GM12865 (cell line): ENCODE measurements around the gene PIGP.

Experiments used
- DNase-seq: peaks from one replicate; pipeline ENCODE4 v3.0.0; 2010; ENCODE audit warnings: low read depth
- H3K4me3 ChIP-seq: 2 replicates; pipeline ENCODE4 v1.5.1; 2011; ENCODE audit warnings: mild to moderate bottlenecking, low read depth, low read length, control low read depth
- TF ChIP-seq, protein P1 (sequence below): IDR thresholded peaks from 2 replicates; pipeline ENCODE4 v1.5.1; 2011; ENCODE audit warnings: low read length, control low read depth, low read depth, inconsistent platforms; ENCODE audit not compliant: insufficient read depth; ENCODE audit errors: missing control alignments

Gene PIGP

DNA sequence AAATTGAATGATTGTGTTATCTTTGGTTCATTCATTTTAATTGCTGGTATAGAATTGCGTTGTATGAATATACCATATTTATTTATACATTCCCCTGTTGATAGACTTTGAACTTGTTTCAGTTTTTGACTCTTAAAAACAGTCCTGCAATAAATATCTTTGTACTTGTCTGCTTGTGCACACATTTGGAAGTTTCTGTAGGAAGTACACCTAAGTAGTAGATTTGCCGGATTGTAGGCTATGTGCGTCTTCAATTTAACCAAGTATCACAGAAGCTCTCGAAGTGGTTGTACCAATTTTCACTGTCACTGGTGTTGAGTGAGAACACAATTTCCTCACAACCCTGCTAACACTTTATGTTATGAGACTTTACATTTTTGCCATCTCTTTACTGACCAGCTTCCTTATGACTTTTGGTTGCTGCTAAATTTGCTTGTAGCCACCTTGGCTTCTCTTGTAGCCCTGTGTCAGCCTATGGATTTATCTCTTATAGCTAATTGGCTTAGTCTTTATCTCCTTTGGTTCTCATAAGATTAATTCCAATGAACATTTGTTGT, 2.4 kb upstream of the PIGP start:
- no peak overlapping the region for H3K4me3 ChIP-seq
- TF ChIP-seq, protein P1, sequence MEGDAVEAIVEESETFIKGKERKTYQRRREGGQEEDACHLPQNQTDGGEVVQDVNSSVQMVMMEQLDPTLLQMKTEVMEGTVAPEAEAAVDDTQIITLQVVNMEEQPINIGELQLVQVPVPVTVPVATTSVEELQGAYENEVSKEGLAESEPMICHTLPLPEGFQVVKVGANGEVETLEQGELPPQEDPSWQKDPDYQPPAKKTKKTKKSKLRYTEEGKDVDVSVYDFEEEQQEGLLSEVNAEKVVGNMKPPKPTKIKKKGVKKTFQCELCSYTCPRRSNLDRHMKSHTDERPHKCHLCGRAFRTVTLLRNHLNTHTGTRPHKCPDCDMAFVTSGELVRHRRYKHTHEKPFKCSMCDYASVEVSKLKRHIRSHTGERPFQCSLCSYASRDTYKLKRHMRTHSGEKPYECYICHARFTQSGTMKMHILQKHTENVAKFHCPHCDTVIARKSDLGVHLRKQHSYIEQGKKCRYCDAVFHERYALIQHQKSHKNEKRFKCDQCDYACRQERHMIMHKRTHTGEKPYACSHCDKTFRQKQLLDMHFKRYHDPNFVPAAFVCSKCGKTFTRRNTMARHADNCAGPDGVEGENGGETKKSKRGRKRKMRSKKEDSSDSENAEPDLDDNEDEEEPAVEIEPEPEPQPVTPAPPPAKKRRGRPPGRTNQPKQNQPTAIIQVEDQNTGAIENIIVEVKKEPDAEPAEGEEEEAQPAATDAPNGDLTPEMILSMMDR = no peak
- no peak for DNase-seq

DNA sequence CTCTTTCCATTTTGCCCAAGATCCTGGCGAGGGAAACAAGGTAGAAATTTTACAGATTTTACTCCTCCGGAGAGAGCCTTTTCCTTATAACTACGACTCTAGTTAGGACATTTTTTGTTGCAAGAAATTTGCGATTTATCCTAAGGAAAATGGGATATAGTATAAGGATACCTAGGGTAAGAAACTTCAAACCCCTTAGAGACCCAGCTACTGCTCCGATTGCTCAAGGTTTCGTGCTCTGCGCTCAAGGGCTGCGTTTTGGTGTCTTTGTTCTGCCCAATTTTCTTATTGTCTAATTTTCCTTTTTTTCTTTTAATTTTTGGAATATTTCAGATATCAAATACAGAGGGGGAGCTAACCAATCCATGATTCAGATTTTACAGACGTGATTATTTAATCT, 1.7 kb upstream of the PIGP start:
- peak overlapping the region; percentile 100 for H3K4me3 ChIP-seq
- TF ChIP-seq, protein P1 = no peak
- no peak for DNase-seq

DNA sequence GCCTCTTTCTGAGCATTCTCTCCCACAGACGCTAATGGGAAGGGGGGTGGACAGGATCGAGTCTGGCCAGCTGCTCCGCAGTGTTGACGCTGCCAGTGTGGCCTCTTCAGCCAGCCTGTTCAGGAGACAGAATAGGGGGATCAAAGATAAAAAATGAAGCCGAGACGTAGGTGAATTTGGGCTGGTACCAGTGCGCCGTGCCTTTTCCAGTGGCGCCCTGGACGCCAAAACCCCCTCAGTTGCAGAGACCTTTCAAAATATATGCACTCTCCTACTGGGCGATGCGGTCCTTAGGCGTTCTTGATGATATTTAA, 1.3 kb upstream of the PIGP start:
- no peak for DNase-seq
- H3K4me3 ChIP-seq = peak overlapping the region; percentile 100
- TF ChIP-seq, protein P1 = no peak

DNA sequence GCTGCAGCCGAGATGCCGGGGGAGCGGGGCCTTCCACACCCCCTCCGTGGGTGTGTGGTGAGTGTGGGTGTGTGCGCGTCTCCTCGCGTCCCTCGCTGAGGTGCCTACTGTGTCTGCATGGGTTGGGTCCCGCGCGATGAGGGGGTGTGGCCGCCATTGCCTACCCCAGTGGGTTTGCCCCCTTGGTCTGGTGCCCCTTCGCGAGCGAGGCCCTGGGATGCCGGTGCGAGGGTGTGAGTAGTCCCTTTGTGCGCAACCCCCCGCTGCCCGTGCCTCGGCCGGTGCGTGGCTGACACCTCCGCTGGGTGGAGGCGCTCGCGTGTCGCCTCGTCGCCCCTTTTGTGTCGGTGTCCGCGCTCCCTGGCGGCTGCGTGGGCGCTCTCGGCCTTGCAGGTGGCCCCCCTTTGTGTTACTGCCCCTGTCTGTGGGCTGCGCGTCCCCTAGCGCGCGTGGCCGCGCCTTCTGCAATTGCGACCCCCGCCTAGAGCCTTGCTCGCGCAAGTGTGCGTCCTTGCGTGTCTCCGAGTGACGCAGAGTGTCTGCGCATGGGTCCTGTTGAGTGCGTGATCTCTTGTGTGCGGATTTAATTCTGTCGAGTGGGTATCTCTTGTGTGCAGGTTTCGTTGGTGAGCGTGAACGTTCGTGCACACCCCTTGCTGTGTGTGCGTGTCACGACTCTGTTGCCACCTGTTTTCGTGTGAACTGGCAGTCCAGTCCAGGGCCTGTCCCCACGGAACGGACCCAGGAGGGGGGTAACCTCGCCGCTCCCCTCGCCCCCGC, 736 bp upstream of the PIGP start:
- TF ChIP-seq, protein P1 = peak; percentile 22

DNA sequence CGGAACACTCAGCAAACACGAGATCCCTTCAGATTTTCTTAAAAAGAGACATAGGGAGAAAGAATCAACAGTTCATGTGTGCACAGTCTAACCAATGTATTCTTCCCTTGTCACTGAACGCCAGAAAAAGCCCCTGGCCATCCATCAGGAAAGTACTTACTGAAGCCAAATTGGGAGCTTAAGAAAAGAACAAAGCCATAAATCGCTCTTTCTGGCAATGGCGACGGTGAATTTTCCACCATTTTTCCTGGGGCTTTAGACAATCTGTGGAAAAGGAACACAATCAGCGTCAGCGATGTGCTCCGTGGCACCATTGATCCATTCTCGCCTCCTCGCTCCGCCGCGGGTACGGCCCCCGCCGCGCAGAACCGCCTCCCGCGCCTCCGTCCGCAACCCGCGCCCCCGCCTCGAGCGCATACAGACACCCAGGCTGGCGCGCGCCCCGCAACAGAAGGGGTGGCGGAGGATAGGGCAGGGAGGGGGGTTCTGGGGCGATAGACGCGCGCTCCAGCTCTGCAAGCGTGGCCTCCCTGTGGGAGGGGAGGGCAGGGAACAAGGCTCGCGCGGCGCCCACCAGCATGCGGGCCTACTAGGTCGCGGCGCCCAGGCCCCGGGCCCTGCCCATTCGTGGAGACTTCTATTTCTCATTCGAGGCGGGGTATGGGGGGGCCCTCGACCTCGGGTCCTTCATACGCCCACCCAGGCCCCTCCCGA, 440 bp downstream of the PIGP start:
- H3K4me3 ChIP-seq = peak overlapping the region; percentile 80
- DNase-seq = no peak
- TF ChIP-seq, protein P1 = no peak

More for the DNA sequence above, 736 bp upstream of the PIGP start:
- DNase-seq = peak; percentile 71
- peak overlapping the region; percentile 100 for H3K4me3 ChIP-seq

DNA sequence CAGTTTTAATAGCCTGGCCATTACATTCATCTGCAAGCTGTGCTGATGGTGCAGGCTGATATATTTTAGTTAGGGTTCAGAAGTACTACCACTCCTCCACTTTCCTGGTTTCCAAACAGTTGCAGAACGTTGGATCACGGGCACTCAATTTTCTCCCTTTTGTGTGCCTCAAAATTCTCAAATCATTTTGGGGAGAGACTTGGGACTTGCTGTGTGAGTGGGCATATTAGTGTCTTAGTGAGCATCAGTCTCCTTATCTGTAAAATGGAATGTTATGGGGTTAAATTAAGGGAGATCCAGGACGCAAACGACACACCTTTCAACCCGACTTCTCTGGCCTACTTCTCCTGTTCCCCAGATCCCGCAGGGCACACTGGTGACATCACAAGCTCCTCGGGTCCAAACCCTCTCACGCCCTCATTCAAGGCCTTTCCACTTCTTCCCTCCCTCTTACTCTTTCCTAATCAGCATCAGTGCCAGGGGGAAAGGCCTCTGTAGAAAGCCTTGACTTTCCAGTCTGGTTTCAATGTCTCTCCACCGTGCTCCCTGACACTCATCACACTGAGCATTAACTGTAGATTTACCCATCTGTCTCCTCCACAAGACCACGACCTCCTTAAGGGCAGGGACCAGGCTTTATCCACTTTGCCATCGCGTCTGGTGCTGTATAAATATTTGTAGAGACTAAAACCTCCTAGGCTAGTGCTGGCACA, 1.2 kb downstream of the PIGP start:
- TF ChIP-seq, protein P1 = no peak
- peak overlapping the region; percentile 80 for H3K4me3 ChIP-seq
- DNase-seq = peak; percentile 24
